Tibial artery (tissue), 4 donors: ENCODE data around the gene LRSAM1.

Experiments
- DNase-seq, 2 donors: peaks; one replicate each; pipeline ENCODE4 v3.0.0-alpha.2; 2019
- H3K27ac ChIP-seq, 2 donors: fragments of 200-600 bp; sonication (generic) in 1 of 2; 1 replicate in 1 of 2; 2 replicates in 1 of 2; pipeline ENCODE4 v1.5.1; 2018 to 2019; ENCODE audit warnings: mild to moderate bottlenecking in 1 of 2
- H3K27me3 ChIP-seq, 2 donors: fragments of 200-600 bp; sonication (generic) in 1 of 2; one replicate each; pipeline versions ENCODE4 v1.5.1 to v1.6.0; 2016 to 2019
- H3K36me3 ChIP-seq, 3 donors: fragments of 200-600 bp; sonication (generic) in 2 of 3; one replicate each; pipeline ENCODE4 v1.5.1; 2016 to 2019; ENCODE audit warnings: mild to moderate bottlenecking in 2 of 3
- H3K4me1 ChIP-seq, 4 donors: fragments of 200-600 bp; sonication (generic) in 2 of 4; 1 replicate in 3 of 4; 2 replicates in 1 of 4; pipeline ENCODE4 v1.5.1; 2016 to 2019
- H3K4me3 ChIP-seq, 2 donors: fragments of 200-600 bp; sonication (generic) in 1 of 2; 1 replicate in 1 of 2; 2 replicates in 1 of 2; pipeline ENCODE4 v1.5.1; 2018 to 2019; ENCODE audit warnings: mild to moderate bottlenecking in 2 of 2
- H3K9me3 ChIP-seq, 3 donors: fragments of 200-600 bp; sonication (generic) in 1 of 3; one replicate each; pipeline ENCODE4 v1.5.1; 2016 to 2019
- CTCF ChIP-seq, 2 experiments: fragments of 200-600 bp in 1 of 2; fragments of 450-650 bp in 1 of 2; IDR thresholded peaks; one replicate each; pipeline ENCODE4 v1.5.1; 2017 to 2019; ENCODE audit warnings: antibody characterized with exemption in 2 of 2, mild to moderate bottlenecking in 1 of 2, moderate library complexity in 1 of 2
- intact Hi-C: fragments of 100-400 bp; cut with DNase I; formaldehyde crosslinking; loops from one replicate; pipeline ENCODE4 v1.15.0; 2023; ENCODE audit warnings: low total_unique reads

The LRSAM1 gene

GRCh38 chr9:127506814-127507750 lies 55.8 kb downstream of the LRSAM1 start:
- Histone ChIP-seq H3K4me3 (no peak overlapping the region), H3K27me3 (no peaks in the 10 kb centered on the region), H3K4me1 (peaks cover 0 to 29% (median 15%) of the 10 kb centered on the region in 4 donors), H3K36me3 (peaks cover 40 to 92% (median 67%) of the 10 kb centered on the region in 3 donors), H3K9me3 (no peaks in the 10 kb centered on the region), H3K27ac (peak overlapping the region; percentile 60 to 64)
- peak in 1 of 2 donors; percentile 71 for DNase-seq
- no peak for TF ChIP-seq CTCF (IDR thresholded peaks at IDR 0.05)
- intact Hi-C loops = no loop called here

GRCh38 chr9:127507751-127508648 lies 56.7 kb downstream of the LRSAM1 start:
- TF ChIP-seq CTCF (IDR thresholded peaks at IDR 0.05) = no peak
- peaks cover 0 to 29% (median 15%) of the 10 kb centered on the region in 4 donors for H3K4me1 ChIP-seq
- no peaks in the 10 kb centered on the region for H3K9me3 ChIP-seq
- no peak overlapping the region for H3K4me3 ChIP-seq
- no peak overlapping the region for H3K27ac ChIP-seq
- peaks cover 37 to 92% (median 67%) of the 10 kb centered on the region in 3 donors for H3K36me3 ChIP-seq
- peak in 1 of 2 donors; percentile 66 for DNase-seq
- intact Hi-C loops = no loop called here
- H3K27me3 ChIP-seq = no peaks in the 10 kb centered on the region

GRCh38 chr9:127508901-127509260 lies 57.6 kb downstream of the LRSAM1 start:
- peak overlapping the region; percentile 77 to 84 for H3K27ac ChIP-seq
- peak in 1 of 2 donors; percentile 62 for DNase-seq
- intact Hi-C loops = no loop called here

GRCh38 chr9:127509261-127509954 lies 58.1 kb downstream of the LRSAM1 start:
- Histone ChIP-seq H3K4me1 (peaks cover 0 to 25% (median 13%) of the 10 kb centered on the region in 4 donors), H3K9me3 (no peaks in the 10 kb centered on the region), H3K27me3 (no peaks in the 10 kb centered on the region), H3K4me3 (no peak overlapping the region), H3K27ac (peak overlapping the region; percentile 77 to 84), H3K36me3 (peaks cover 43 to 92% (median 68%) of the 10 kb centered on the region in 3 donors)
- no peak for TF ChIP-seq CTCF (IDR thresholded peaks at IDR 0.05)
- peak in 1 of 2 donors; percentile 64 for DNase-seq
- intact Hi-C loops = no loop called here

More at GRCh38 chr9:127508901-127509260, 57.6 kb downstream of the LRSAM1 start:
- Histone ChIP-seq H3K4me3 (no peak overlapping the region), H3K36me3 (peaks cover 40 to 92% (median 67%) of the 10 kb centered on the region in 3 donors), H3K27me3 (no peaks in the 10 kb centered on the region), H3K4me1 (peaks cover 0 to 29% (median 15%) of the 10 kb centered on the region in 4 donors), H3K9me3 (no peaks in the 10 kb centered on the region)
- TF ChIP-seq CTCF (IDR thresholded peaks at IDR 0.05) = no peak

- TF ChIP-seq CTCF (IDR thresholded peaks at IDR 0.05) = no peak
- H3K36me3 ChIP-seq = peaks cover 48 to 92% (median 68%) of the 10 kb centered on the region in 3 donors
- DNase-seq = peak in 1 of 2 donors; percentile 76
- no peak overlapping the region for H3K4me3 ChIP-seq
- peaks cover 0 to 24% (median 13%) of the 10 kb centered on the region in 4 donors for H3K4me1 ChIP-seq
- no peaks in the 10 kb centered on the region for H3K27me3 ChIP-seq
- peak overlapping the region; percentile 77 to 84 for H3K27ac ChIP-seq
- H3K9me3 ChIP-seq = no peaks in the 10 kb centered on the region
- intact Hi-C loops = no loop called here
Measured at GRCh38 chr9:127509955-127510299, 58.6 kb downstream of the LRSAM1 start.
